Fibroblast of skin of right biceps (primary cell): Measurements from ENCODE around the gene DOCK4.

Experiments
- DNase-seq: peaks from one replicate; pipeline ENCODE4 v3.0.0-alpha.2; 2013

DOCK4 gene

GRCh38 chr7:111872450-111873325 is 333.5 kb downstream of the DOCK4 start:
- DNase-seq = no peak

- DNase-seq = no peak
These were observed 334.9 kb downstream of the DOCK4 start for GRCh38 chr7:111871283-111871682.

GRCh38 chr7:111869280-111869679 is 336.9 kb downstream of the DOCK4 start:
- DNase-seq = no peak

GRCh38 chr7:111867348-111867931 is 338.8 kb downstream of the DOCK4 start:
- peak; percentile 16 for DNase-seq

- DNase-seq = no peak
These were observed 339.4 kb downstream of the DOCK4 start for GRCh38 chr7:111866787-111867186.

- DNase-seq = no peak
These were observed 340.8 kb downstream of the DOCK4 start for GRCh38 chr7:111865430-111865829.

- no peak for DNase-seq
These were observed 341.8 kb downstream of the DOCK4 start for GRCh38 chr7:111864291-111864976.

GRCh38 chr7:111863269-111863668 is 342.9 kb downstream of the DOCK4 start:
- no peak for DNase-seq

- no peak for DNase-seq
These were observed 346.0 kb downstream of the DOCK4 start for GRCh38 chr7:111860248-111860647.

GRCh38 chr7:111858331-111858730 is 347.9 kb downstream of the DOCK4 start:
- DNase-seq = no peak

- peak; percentile 26 for DNase-seq
These were observed 350.4 kb downstream of the DOCK4 start for GRCh38 chr7:111855842-111856227.

GRCh38 chr7:111855161-111855841 is 350.9 kb downstream of the DOCK4 start:
- DNase-seq = peak; percentile 65

- peak; percentile 38 for DNase-seq
These were observed 352.8 kb downstream of the DOCK4 start for GRCh38 chr7:111853201-111853990.

GRCh38 chr7:111852081-111852480 is 354.1 kb downstream of the DOCK4 start:
- no peak for DNase-seq

GRCh38 chr7:111846898-111847297 is 359.3 kb downstream of the DOCK4 start:
- DNase-seq = no peak

GRCh38 chr7:111845853-111846252 is 360.3 kb downstream of the DOCK4 start:
- no peak for DNase-seq

GRCh38 chr7:111844904-111845671 is 361.1 kb downstream of the DOCK4 start:
- DNase-seq = no peak

- no peak for DNase-seq
These were observed 363.7 kb downstream of the DOCK4 start for GRCh38 chr7:111842491-111842890.

GRCh38 chr7:111841596-111842205 is 364.5 kb downstream of the DOCK4 start:
- peak; percentile 53 for DNase-seq

GRCh38 chr7:111840528-111840927 is 365.7 kb downstream of the DOCK4 start:
- no peak for DNase-seq

- no peak for DNase-seq
These were observed 366.9 kb downstream of the DOCK4 start for GRCh38 chr7:111839261-111839660.
